ENCODE results near the gene KDM8. TPM values are rescaled to one million over a fixed set of nuclear protein-coding genes. Genes with fewer than 3 reads are reported as not detected.
A peak's percentile ranks its signal among the peaks of the same experiment; 100 is the strongest.

The KDM8 gene
- total and polyA plus RNA-seq, 9 of the 15 experiments (the other 6 are each of a cell fraction or from before 2014, with no cell fraction given) = 0.61 to 9.1 (median 5.4) TPM

- TF ChIP-seq ZNF282 (CRISPR knock-in tag; IDR thresholded peaks at IDR 0.05) (no peak), ZNF408 (CRISPR knock-in tag; IDR thresholded peaks at IDR 0.05; ENCODE audit: low read depth) (no peak), SLC30A9 (CRISPR knock-in tag; IDR thresholded peaks at IDR 0.05) (no peak), NUFIP1 (IDR thresholded peaks at IDR 0.05; ENCODE audit: partially characterized antibody) (no peak), ESRRA (IDR thresholded peaks at IDR 0.05; ENCODE audit: borderline replicate concordance, low read depth) (peak; percentile 43; the same call in 1 of the 2 replicates), HCFC1 (IDR thresholded peaks at IDR 0.05; ENCODE audit: low read depth, low read length) (no peak), KDM5B (IDR thresholded peaks at IDR 0.05; ENCODE audit: insufficient replicate concordance, low read depth, low read length) (peak; percentile 67), NFRKB (IDR thresholded peaks at IDR 0.05; ENCODE audit: low read depth) (peak; percentile 31; the same call in 1 of the 2 replicates), RFX5 (IDR thresholded peaks at IDR 0.05; ENCODE audit: low read depth, low read length) (no peak), BCLAF1 (IDR thresholded peaks at IDR 0.05; ENCODE audit: borderline replicate concordance in 1 of 2, control insufficient read depth in 1 of 2, low read depth in 2 of 2, low read length in 1 of 2) (no peak), C11orf30 (IDR thresholded peaks at IDR 0.05; ENCODE audit: low read depth) (peak; percentile 74; the same call in 1 of the 2 replicates), ZNF354B (CRISPR knock-in tag; IDR thresholded peaks at IDR 0.05) (no peak), EGR1 (conservative IDR thresholded peaks at IDR 0.05) (no peak), HNRNPH1 (optimal IDR thresholded peaks at IDR 0.05; ENCODE audit: low read depth, low read length) (no peak), RFX7 (CRISPR knock-in tag; IDR thresholded peaks at IDR 0.05) (no peak), HMG20B (CRISPR knock-in tag; IDR thresholded peaks at IDR 0.05) (no peak), ZHX1 (conservative IDR thresholded peaks at IDR 0.05; ENCODE audit: low read length) (no peak), ZNF79 (CRISPR knock-in tag; IDR thresholded peaks at IDR 0.05; ENCODE audit: low read depth) (no peak)
- TF ChIP-seq, protein P1, sequence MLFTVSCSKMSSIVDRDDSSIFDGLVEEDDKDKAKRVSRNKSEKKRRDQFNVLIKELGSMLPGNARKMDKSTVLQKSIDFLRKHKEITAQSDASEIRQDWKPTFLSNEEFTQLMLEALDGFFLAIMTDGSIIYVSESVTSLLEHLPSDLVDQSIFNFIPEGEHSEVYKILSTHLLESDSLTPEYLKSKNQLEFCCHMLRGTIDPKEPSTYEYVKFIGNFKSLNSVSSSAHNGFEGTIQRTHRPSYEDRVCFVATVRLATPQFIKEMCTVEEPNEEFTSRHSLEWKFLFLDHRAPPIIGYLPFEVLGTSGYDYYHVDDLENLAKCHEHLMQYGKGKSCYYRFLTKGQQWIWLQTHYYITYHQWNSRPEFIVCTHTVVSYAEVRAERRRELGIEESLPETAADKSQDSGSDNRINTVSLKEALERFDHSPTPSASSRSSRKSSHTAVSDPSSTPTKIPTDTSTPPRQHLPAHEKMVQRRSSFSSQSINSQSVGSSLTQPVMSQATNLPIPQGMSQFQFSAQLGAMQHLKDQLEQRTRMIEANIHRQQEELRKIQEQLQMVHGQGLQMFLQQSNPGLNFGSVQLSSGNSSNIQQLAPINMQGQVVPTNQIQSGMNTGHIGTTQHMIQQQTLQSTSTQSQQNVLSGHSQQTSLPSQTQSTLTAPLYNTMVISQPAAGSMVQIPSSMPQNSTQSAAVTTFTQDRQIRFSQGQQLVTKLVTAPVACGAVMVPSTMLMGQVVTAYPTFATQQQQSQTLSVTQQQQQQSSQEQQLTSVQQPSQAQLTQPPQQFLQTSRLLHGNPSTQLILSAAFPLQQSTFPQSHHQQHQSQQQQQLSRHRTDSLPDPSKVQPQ (CRISPR knock-in tag; IDR thresholded peaks at IDR 0.05; ENCODE audit: borderline replicate concordance) = no peak
Observed at GRCh38 chr16:27203507-27204311, at the start of gene KDM8 (continued).

Measured in K562 (cell line).